Tongue (tissue), 2 donors: ENCODE data around the gene IER5. TPM values are rescaled to one million over a fixed set of nuclear protein-coding genes. Genes with fewer than 3 reads are reported as not detected.
A peak's percentile ranks its signal among the peaks of the same experiment; 100 is the strongest.
"Not testable (repeated sequence)": the region's sequence is repeated elsewhere in the genome, so short reads cannot be mapped to it uniquely, and the experiment has no call there.

ENCODE experiments used
- DNase-seq: peaks from one replicate; pipeline ENCODE4 v3.0.0-alpha.2; 2015
- total RNA-seq: library from RNA; depleted of rRNA; stranded (reverse); fragments of >200 nt; gene quantifications from one replicate; pipeline ENCODE4 v1.2.3, GENCODE V29; 2014

IER5 gene
- total RNA-seq = 15.6 TPM

DNA sequence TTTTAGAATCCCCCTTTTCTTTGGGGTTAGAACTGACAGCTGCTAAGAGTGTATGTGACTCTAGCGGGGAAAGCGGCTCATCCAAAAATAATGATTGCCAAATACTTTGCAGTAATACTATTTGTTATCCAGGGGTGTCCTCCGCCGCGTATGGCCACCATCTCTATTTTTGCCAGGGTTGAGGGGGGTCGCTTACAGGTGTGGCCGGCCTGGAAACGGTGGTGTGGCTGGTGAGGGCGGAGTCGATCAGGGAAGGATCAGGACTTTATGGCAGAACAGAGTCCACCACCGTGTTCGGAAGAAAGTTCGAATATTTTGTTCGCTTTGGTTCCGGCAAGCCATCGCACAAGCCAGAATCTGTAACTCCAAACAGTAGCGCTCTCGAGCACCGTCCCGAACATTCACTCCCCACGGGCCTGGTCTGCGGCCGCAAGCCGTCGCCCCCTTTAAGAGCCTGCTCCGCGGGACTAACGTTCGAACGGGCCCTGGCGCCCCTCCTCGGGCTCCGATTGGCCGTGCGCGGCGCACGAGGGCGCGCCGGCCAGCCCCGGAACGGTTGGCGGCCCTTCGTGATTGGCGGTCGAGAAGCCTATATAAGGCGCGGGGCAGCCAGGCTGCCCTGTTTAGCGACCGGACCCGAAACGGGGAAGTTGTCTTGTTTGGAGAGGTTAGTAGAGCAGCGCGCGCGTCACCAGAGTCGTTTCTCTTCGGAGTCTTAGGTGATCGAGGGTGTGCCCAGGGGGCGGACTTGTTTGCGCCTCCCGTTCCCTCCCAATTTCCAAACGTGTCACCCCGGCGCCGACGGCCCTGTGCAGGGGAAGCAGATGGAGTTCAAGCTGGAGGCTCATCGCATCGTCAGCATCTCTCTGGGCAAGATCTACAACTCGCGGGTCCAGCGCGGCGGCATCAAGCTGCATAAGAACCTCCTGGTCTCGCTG, at the start of gene IER5:
IER5 (plus strand) TSS at position 622 of the 938 bp plus-strand sequence; CDS start at position 825, 203 bp downstream.
- peak; percentile 98 for DNase-seq

DNA sequence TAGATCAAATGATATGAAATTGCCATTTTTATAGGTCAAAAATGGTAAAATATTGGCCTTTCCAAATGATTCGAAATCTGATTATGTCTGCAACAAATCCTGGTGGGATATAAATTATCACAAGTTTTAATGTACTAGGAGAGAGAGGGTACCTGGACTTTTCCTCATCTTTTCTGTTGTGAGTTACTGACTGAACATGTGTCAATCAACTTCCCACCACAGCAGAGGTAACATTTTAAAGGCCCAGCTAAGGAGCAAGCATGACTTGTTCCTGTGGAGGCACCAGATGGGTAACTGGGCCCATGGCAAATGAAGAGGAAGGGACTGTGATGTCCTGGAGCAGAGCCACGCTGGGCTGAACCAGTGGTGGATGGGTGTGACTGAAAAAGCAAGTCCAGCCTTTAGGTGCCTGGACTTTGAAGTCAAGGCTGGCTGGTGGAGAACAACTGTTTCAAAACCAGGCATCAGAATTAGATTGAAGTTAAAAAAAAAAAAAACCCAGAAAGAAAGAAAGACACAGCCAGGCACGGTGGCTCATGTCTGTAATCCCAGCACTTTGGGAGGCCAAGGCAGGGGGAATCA, 48.1 kb upstream of the IER5 start:
- no peak for DNase-seq

GRCh38 chr1:181043025-181043888, 45.2 kb upstream of the IER5 start:
- peak; percentile 18 for DNase-seq

- DNase-seq = no peak
Observed at GRCh38 chr1:181044449-181044966, 44.0 kb upstream of the IER5 start.

- DNase-seq = not testable (repeated sequence)
Observed at GRCh38 chr1:181045946-181046345, 42.6 kb upstream of the IER5 start.

GRCh38 chr1:181049378-181049777, 39.1 kb upstream of the IER5 start:
- no peak for DNase-seq

GRCh38 chr1:181050922-181051321, 37.6 kb upstream of the IER5 start:
- DNase-seq = no peak

DNA sequence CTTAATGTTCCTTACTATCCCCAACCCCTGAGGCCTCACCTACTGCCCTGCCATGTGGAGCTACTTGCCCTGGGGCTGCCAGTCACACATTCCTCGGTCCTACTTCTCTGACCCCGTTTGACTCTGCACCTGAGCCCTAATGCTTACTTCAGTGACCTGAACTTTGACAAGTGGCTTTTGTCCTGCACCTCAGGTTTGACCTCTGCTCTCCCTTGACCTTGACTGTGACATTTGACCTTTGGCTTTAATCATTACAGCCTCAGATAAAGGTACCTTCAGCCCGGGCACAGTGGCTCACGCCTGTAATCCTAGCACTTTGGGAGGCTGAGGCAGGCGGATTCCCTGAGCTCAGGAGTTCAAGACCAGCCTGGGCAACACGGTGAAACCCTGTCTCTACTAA, 31.9 kb upstream of the IER5 start:
- no peak for DNase-seq

GRCh38 chr1:181057079-181057478, 31.4 kb upstream of the IER5 start:
- DNase-seq = peak; percentile 62

- DNase-seq = no peak
Observed at GRCh38 chr1:181059435-181059834, 29.1 kb upstream of the IER5 start.

DNA sequence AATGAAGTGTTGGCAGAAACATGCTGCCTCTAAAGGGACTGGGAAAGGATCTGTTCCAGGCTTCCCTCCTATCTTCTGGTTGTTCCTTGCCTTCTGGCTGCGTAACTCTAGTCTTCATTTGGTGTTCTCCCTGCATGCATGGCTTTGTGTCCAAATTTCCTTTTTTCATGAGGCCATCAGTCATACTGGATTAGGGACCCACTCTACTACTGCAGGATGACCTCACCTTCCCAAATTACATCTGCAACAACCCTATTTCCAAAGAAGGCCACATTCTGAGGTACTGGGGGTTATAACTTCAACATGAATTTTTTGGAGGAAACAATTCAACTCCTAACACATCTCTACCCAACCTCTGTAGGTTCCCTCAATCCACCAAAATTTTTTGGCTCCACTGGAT, 28.4 kb upstream of the IER5 start:
- DNase-seq = no peak

DNA sequence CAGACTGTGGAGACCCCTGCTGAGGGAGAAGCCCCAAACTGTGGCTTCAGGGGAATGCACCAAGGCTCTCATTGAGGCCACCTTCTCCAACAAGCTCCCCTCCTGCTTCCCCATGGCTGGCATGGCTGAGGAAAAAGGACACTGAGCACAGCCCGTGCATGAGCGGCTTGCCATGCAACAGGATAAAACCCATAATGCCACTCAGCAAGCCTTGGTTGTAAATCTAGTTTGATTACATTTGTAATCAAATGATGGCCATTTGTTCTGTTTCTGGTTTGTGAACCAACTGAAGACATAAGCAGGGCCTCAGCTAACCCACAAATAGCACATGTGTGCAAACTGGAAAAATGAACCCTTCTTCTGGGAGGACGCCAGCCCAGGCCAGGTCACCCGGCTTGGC, 27.6 kb upstream of the IER5 start:
- not testable (repeated sequence) for DNase-seq

DNA sequence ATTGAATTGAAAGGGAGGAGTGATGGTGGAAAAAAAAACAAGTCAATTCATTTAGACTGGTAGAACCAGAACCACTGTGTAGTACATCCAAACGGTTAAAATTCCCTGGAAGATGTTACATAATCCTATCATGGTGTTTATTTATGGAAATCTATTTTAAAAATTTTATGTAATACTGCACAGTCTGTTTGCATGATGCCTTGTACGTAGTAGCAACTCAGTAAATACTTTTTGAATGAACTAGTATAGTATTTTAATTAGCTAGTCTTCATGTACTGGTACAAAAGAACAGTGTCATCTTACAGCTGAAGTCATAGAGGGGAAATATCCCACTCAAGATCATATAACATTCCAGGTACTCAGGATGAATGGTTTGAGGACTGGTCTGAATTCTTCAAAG, 27.0 kb upstream of the IER5 start:
- peak; percentile 30 for DNase-seq

DNA sequence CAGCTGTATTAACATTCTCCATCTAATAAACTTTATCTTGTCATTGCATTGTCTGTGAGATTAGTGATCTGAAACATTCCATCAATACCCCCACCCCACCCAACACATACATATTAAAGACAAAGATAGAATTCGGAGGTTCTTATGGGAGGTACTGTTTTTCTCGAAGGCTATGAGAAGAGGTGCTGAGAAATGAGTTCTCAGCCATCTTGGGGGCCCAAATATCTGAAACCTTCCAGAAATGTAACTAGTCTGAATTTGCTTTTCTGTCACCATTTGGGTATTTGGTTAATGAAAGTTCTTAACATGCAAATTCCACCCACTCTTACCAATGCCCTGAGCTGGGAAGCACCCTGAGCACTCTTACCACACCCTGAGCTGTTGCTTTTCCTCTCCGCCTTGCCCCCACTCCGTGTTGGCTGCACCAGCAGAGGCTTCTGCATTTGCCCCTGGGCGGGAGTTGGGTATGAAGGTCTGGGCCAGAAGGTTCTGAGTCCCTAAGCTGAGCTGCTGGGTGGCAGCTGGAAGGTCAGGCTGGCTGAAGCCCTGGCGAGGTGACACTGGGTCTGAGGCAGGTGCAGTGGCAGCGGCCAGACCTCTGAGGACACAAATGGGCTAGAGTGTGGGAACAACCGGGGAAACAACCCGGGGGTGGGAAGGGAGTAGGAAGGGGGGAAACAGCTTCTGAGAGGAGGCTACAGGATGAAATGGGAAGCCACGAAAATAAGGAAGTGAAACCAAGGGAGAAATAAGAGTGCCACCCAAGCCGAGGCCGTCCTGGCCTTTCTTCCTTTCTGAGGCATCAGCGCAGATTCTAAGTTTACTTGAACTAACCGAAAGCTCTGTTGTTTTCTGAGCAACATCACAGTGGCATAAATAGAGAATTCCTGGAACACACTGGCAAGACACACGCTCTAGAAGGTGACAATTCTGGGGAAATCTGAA, 26.3 kb upstream of the IER5 start:
- DNase-seq = peak; percentile 19

GRCh38 chr1:181062836-181063428, 25.6 kb upstream of the IER5 start:
- DNase-seq = peak; percentile 28

DNA sequence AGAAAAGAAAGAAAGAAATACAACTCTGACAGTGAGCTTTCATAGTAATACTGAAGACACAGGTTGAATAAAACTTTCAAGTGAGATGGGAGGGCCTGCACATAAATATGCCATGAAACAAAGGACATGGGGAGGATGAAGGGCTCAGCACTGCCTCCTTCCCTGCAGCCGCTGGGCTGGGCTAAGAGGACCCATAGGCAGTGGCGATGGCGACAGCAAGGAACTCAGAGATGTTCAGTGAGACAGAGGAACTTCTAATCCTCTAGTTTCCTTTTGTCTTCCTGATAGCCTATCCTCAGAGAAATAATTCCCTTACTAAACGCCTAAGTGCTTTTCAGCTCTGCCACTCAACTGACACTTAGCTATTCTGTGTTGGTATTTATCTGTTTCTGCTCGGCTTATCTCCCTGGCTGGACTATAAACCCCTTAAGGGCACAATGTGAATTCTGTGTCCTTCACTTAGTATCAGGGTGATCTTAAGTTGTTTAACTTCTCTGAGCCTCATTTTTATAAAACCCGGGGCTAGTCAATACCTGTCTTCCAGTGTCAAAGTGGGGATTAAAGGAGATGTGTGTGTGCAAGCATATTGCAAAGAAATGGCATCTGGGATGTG, 24.4 kb upstream of the IER5 start:
- peak; percentile 30 for DNase-seq

GRCh38 chr1:181064702-181065101, 23.8 kb upstream of the IER5 start:
- no peak for DNase-seq

GRCh38 chr1:181073638-181074037, 14.9 kb upstream of the IER5 start:
- no peak for DNase-seq

GRCh38 chr1:181075766-181076350, 12.6 kb upstream of the IER5 start:
- DNase-seq = no peak

- no peak for DNase-seq
Observed at GRCh38 chr1:181076852-181077251, 11.6 kb upstream of the IER5 start.
